AG08395 (cell line): ENCODE measurements around the gene BPIFB3.

Experiments
- DNase-seq: peaks from one replicate; pipeline ENCODE4 v3.0.0; 2012; ENCODE audit warnings: mixed read lengths, low spot score

Gene BPIFB3

DNA sequence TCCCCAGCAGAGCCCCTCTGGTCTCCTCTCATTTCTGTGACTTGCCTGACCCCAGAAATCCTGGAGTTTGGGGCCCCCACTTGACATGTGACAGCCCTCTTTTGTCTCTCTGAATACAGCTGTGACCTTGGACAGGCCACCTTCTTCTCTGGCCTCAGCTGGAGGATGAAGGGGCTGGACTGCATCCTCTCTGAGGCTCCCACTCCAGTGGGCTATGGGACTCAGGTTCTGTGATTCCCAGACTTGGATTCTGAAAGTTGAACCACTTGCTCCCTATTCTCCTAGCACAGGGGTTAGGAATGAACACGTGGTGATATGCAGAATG lies 9.1 kb downstream of the BPIFB3 start:
- no peak for DNase-seq

DNA sequence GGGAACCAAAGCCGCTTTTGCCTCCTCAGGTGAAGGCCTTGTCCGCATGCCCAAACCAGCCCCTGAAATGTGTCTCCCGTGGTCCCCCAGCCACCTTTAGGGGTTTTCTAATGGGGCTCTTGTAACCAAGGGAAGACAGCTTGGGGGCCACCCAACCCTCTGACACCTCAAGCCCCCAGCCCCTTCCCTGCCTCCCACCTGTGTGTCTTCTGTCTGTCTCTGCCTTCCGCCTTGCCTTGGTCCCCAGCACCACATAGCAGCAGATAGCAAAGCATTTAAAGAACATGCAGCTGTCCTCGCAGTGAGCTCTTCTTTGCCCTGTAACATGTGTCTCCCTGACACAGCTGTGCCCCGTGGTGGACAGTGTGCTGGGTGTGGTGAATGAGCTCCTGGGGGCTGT lies 9.6 kb downstream of the BPIFB3 start:
- DNase-seq, result no peak

DNA sequence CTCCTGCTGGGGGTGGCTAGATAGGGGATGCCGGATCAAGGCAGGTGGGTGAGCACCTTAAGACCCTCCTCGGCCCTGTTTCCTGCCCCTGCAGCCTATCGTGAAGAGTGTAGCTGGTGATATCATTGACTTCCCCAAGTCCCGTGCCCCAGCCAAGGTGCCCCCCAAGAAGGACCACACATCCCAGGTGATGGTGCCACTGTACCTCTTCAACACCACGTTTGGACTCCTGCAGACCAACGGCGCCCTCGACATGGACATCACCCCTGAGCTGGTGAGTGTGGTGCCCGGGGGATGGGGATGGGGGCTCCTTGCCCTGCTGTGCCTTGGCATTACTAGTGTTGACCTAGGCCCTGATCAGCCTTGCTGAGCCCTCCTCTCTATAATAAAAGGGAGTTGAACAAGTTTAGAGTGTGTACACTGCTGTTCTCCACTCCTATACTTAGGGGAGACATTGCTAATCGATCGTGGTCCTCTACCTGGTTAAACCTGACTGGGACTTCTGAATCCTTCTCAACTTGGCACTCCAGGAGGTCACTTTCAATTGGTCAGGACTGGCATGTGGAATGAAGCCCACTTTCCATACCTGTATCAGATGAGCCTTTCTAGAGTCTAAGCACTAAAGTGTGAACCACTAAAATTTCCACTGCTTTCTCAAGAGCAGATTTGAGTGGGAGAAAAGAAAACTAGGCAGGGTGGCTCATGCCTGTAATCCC lies 11.0 kb downstream of the BPIFB3 start:
- no peak for DNase-seq

DNA sequence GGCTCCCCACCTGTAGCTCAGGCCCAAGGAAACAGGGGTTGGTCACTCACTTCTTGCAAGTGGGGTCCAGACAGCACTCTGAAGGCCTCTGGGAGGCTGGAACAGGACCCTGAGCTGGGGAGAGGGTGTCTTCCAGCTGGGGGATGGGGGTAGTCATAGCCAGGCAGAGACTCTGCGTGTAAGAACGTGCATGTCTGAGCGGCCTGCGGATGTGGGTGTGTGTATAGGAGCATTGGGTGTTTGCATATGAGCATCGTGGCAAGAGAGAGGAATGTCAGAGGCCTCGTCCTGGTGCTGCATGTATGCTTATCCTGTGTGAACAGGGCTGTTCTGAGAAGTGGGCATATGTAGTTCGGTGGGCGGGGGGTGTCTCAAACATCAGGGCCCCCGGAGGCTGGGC lies 12.1 kb downstream of the BPIFB3 start:
- DNase-seq, result no peak

DNA sequence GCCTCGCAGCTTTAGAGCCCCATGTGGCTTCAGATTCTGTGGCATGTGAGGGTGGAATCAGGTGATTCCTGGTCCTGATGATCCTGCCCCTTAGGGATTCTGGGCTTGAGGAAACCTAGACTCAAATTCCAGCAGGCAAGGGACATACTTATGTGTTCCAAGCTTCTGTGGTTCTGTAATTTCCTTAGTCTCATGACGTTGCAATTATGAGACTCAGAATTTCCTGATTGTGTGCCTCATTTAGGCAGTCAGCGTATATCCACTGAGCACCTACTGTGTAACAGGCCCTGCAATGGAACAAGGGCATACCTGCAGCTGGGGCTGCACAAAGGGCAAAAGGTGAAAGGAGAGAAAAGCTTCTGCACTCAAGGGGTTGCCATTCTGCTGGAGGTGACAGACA lies 14.1 kb downstream of the BPIFB3 start:
- no peak for DNase-seq

DNA sequence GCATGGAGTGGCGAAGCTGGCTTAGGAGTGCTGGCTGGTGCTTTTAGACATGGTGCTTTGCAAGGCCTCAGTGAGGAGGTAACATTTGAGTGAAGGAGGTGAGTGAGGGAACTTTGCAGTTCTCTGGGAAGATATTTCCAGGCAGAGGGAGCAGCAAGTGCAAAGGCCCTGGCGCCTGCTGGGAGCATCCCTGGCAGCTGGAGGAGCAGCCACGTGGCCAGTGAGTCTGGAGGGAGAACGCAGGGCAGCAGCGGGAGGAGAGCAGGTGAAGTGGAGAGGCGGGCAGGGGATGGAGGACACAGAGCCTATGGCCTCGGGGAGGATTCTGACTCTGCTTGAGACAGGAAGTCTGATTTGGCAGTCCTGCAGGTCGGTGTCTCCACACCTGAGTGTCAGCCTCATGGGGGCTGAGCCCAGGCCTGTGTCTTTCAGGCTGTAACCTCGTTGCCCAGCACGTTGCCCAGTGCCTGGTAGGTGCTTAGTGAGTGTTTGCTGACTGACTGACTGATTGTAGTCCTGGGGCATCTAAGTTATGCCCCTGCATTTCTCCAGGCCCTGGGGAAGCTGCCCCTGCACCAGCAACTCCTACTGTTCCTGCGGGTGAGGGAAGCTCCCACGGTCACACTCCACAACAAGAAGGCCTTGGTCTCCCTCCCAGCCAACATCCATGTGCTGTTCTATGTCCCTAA lies 14.7 kb downstream of the BPIFB3 start:
- DNase-seq, result no peak

DNA sequence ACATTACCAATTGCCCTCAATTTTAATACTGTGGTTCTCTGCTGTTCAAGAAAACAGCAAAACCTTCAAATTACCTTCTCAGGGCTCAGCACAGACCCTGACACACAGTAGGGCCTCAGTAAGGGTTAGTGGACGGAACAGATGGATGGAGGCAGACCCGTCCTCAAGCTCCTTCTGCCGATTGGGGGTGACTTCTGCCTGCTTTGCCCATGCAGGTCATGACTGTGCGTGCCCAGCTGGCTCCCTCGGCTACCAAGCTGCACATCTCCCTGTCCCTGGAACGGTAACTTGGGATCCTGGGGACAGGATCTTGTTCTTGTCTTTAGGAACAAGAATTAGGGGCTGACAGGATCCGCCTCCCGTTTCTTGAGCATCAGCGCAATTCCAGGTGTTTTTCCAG lies 16.0 kb downstream of the BPIFB3 start:
- DNase-seq, result no peak

DNA sequence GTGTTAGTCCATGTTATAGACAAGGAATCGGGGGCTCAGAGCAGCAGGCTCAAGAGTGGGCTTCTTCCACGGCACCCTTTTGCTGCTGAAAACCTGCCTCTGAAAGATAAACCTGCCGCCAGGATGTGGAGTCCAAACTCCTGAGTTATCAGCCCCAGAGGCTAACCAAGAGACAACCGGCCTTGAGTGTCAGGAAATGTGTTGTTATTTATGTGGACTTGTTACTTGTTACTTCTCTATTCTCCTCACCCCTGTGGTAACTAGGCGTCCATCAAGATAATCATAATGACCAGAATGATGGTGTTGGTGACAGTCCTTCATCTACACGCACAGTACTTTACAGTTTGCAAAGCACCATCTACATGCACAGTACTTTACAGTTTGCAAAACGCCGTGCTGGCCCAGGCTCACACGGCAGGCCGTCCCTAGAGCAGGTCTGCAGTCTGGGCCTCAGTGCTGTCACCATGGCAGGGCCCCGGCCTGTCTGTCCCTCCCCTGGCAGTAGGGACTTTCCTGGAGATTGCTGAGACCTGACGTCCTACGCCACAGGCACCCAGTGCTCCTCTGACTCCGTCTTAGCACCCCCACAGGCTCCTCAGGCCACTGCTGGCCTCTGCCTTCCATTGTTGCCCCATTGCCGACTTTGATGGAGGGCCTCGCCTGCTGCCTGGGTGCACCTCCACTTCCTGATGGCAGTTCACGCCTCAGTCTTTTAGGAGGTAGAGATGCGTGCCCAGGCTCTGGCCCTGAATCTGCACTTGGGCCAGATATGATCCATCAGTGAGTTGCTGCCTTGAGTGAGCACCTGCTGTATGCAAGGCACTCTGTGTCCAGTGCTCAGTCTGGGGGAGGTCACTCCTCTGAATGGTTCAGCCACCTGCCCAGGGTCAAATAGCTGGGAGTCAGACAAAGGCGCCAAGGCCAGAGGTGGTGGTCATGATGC lies 16.7 kb downstream of the BPIFB3 start:
- DNase-seq, result no peak

DNA sequence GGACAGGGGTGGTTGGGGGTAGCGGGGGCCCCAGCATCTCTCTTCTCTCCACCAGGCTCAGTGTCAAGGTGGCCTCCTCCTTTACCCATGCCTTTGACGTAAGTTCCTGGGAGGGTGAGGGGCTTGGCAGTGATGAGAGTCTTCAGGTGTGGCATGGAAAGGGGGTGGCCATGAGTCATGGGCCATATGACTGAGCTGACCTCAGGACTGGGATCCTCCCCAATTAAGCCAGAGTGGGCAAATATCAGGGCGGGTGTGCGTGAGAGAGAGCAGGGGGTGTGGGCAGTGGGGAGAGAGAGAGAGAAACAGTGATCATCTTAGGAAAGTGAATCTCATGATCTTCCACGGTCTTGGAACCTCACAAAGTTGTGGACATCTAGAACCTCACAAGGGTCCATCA lies 17.5 kb downstream of the BPIFB3 start:
- no peak for DNase-seq

DNA sequence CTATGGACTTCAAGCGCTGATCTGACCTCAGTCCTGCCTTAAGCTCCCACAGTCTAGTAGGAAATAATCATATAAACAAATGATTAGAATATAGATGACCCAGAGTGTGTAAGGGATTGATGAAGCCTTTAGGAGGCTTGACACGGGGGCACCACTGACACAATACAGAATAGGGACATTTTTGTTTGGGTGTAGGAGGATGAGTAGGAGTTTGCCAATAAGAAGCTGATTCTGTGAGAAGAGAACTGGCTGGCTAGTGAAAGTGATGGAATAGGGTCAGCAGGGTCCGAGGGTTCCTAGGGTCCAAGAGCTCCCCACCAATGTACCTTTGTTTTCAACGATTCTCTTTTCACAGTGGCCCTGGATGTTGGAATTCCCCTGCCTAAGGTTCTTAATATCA lies 18.7 kb downstream of the BPIFB3 start:
- DNase-seq, result no peak

DNA sequence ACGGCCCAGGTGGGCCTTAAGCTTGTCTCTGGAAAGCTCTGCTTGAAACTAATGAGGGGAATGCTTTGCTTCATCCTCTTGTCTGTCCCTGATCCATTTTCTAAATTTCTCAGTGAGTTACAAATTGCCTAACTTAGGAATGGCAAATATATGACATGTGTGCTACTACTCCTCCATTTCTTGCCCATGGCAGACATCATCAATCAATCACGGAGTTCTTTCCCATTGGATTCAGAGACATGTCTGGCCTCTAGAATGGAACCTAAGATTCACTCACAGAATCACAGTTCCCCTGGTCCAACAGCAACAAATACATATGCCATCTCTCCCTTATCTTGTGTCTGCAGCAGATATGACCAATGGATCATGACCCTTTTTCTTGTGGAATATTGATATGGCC lies 19.1 kb downstream of the BPIFB3 start:
- DNase-seq, result no peak

DNA sequence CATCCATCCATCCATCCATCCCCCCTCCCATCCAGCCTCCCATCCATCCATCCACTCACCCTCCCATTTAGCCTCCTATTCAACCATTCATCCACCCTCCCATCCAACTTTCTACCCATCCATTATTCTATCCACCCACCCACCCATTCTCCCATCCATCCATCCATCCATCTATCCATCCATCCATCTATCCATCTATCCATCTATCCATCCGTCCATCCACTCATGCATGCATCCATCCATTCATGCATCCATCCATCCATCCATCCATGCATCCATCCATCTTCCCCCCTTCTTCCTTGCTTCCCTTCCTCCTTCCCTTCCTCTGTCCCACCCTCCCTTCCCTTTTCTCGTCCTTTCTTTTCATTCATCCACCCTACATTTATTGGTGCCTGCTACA lies 21.0 kb downstream of the BPIFB3 start:
- DNase-seq, result no peak

DNA sequence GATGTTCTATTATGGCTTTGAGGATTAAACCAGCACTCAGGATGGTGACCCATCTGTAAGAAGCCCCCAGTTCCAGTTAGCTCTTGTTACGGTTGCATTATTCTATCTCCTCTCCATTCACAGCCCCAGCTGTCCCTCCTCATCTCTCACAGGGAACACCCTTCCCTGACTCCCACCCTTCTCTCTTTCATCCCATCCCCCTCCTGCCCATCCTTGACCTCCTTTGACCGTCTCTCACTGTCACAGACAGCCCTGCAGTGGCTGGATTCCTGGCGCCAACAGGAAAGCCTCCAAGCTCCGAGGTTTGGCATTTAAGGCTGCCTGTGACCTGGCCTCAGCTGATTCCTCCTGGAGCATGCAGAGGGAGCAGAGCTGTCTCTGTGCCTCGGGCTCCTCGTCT lies 21.6 kb downstream of the BPIFB3 start:
- DNase-seq, result no peak

DNA sequence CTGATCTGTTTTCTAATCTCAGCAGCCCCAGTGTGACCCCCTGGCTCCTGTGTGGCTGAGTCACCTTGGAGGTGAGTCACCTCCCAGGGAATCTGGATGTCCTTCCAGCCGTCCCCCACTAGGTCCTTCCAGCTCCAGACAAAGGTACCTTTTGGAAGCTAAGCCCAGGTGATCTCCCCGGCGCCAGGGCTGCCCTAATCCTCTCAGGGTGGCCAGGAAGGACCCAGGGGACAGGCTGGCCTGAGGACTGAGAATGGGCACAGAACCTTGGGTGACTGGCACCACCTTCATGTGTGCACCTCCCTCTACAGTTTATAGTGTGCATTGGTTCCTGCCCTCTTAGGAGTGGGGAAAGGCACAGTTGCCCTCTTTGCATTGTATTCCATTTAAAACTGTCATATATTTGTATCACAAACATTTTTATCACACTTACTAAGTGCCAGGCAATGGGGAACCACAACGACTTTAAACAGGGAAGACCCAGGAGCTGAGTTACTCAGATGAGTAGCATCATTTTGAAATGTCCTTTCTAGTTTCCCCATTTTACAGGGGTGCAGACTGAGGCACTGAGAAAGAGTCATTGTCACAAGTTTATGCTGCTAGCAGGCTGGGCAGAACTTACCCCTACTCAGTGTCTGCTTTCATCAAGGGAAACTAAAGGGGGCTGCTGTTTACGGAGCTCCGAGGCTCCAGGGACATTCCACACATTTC lies 23.1 kb downstream of the BPIFB3 start:
- DNase-seq, result no peak

DNA sequence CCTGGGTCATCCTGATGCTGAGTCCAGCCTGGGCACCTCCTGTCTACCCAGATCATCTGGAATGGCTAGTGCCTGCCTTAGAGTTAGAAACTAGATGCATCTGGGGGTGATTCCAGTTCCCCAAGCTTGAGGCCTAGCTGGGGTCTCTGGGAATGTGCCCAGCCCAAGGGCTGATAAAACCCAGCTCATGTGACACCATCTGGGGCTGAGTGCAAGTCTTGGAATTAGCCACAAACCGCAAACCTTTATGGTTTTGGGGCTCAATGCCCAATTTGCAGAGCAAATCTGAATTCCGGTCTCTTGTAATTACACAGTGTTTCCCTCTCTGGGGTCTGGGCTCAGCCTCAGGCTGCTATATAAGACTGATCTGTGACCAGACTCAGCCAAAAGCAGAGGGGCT lies 25.6 kb downstream of the BPIFB3 start, which contains the start of gene BPIFB4:
TSS of gene BPIFB4 (plus strand) at position 385 of the 400 bp plus-strand sequence. CDS start 1,884 bp downstream, outside the sequence.
- DNase-seq, result no peak

DNA sequence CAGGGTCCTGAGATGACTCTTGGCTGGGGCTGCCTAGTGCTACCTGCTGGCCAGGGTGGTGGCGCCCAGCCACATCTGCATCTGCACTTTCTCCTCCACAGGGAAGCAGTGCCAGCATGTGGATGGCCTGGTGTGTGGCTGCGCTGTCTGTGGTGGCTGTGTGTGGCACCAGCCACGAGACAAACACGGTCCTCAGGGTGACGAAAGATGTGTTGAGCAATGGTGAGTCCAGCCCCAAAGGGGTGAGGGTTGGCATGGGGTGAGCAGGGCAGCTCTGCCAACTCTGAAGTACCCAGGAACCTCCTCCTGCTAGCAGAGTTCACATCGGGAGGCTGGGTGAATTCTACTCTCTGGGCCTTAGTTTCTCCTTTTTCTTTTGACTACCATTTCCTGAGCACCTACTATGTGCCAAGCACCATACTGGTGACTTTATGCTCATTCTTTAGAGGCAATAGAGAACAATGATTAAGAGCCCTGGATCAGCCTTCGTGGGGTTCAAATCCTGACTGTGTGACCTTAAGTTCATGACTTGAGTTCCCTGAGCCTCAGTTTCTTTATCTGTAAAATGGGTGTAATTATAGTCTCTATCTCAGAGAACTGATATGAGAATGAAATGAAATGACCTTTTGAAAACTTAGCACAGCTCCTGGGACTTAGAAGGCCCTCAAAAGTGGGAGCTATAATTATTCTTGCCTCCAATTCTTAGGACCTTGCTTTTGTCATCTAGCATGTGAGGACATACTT lies 27.9 kb downstream of the BPIFB3 start:
- DNase-seq, result no peak

DNA sequence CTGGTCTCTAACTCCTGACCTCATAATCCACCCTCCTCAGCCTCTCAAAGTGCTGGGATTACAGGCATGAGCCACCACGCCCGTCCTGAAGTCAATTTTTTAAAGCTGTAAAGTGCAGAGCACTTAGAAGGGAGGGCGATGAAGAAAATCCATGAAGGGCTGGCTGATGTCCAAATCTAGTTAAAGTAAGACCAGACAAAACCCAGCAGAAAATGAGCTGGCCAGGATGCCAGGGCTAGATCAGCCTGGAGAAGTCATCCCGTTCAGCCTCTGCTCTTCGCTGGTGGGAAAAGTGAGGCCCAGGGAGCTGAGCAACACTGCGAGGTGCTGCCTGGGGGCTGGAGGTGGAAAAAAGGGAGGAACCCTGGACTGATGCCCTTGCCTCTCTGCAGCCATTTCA lies 28.8 kb downstream of the BPIFB3 start:
- no peak for DNase-seq

DNA sequence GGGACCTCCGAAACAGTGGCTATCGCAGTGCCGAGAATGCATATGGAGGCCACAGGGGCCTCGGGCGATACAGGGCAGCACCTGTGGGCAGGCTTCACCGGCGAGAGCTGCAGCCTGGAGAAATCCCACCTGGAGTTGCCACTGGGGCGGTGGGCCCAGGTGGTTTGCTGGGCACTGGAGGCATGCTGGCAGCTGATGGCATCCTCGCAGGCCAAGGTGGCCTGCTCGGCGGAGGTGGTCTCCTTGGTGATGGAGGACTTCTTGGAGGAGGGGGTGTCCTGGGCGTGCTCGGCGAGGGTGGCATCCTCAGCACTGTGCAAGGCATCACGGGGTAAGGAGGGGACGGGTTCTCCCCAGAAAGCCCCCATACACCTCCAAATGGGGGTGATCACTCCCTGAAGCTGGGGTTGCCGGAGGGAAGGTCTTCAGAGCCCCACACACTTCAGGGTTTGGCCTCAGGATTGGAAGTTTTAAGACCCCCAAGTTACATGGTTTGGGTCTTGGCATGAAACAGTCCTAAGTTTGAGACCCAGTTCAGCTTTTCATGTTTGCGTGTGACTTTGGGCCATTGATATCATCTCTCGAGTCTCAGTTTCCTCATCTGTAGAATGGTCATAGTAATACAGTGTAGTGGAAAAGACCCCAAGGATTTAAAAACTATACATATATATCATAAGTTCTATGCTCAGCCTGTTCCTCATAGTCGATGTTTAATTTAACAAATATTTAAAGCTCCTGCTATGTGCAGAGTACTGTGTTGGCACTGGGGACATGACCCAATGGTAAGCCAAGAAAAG lies 30.0 kb downstream of the BPIFB3 start:
- DNase-seq, result no peak

DNA sequence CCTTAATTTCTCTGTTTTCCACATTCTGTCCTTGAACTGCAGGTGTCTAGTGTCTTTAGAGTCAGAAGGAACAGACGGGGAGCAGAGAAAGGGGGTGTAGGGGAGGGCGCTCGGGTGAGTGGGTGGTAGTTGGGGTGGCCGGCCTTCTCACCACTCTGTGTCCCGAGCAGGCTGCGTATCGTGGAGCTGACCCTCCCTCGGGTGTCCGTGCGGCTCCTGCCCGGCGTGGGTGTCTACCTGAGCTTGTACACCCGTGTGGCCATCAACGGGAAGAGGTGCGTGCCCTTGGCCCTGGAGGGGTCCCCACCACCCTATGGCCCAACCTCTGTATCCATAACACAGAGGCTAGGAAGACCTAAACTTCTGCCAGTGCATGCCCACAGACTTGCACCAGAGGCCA lies 31.0 kb downstream of the BPIFB3 start:
- DNase-seq, result no peak

DNA sequence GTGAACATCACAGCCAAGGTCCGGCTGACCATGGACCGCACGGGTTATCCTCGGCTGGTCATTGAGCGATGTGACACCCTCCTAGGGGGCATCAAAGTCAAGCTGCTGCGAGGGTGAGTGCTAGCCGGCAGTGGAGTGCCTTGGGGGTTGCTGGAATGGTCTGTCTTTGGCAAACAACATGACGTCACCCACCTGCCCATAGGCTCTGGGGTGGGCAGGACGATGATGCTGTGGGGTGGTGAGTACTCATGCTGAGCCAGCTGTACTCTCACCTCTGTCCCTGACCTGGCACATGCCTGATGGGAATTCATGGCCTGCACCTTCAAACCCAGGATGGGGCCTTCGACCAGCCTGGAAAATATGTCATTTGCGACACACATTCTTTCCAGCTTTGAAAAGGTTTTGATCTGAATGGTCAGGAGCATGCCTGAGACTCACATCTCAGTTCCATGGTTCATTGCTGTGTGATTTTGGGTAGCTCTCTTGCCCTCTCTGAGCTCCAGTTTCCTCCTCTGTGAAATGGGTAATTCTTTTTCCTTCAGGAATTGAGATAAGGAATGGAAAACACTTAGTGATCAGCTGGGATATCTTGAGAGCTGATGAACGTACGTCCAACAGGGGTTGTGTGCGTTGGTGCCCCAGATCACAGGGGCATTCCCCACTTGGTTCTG lies 32.5 kb downstream of the BPIFB3 start:
- DNase-seq, result no peak
